Heart right ventricle (tissue), 16 donors: Measurements from ENCODE around the gene ONECUT2. TPM values are rescaled to one million over a fixed set of nuclear protein-coding genes. Genes with fewer than 3 reads are reported as not detected.

Experiments
- ATAC-seq, 8 donors: fragments of 200-7000 bp; cut with Tn5 transposase; one replicate each; pipeline ENCODE4 v1.9.1; 2020; ENCODE audit warnings: mild to moderate bottlenecking in 8 of 8, moderate library complexity in 8 of 8, moderate number of reproducible peaks in 1 of 8
- DNase-seq, 2 donors: peaks; one replicate each; pipeline ENCODE4 v3.0.0-alpha.2; 2020
- H3K27ac ChIP-seq, 10 donors: fragments of 200-600 bp; sonication (generic) in 2 of 10; one replicate each; pipeline versions ENCODE4 v1.5.0 to v1.8.0; 2020 to 2022; ENCODE audit warnings: mild to moderate bottlenecking in 3 of 10
- H3K27me3 ChIP-seq, 7 donors: fragments of 200-600 bp; one replicate each; pipeline ENCODE4 v1.8.0; 2021 to 2022; ENCODE audit warnings: mild to moderate bottlenecking in 2 of 7
- H3K36me3 ChIP-seq, 9 donors: fragments of 200-600 bp; sonication (generic) in 1 of 9; one replicate each; pipeline versions ENCODE4 v1.5.0 to v1.8.0; 2020 to 2022; ENCODE audit warnings: mild to moderate bottlenecking in 2 of 9
- H3K4me1 ChIP-seq, 9 donors: fragments of 200-600 bp; sonication (generic) in 1 of 9; one replicate each; pipeline versions ENCODE4 v1.5.0 to v1.8.0; 2020 to 2022; ENCODE audit warnings: mild to moderate bottlenecking in 4 of 9
- H3K4me3 ChIP-seq, 10 donors: fragments of 200-600 bp; sonication (generic) in 2 of 10; one replicate each; pipeline versions ENCODE4 v1.5.0 to v1.8.0; 2020 to 2022; ENCODE audit warnings: mild to moderate bottlenecking in 7 of 10, moderate library complexity in 2 of 10
- H3K9me3 ChIP-seq, 11 donors: fragments of 200-600 bp in 10 of 11; sonication (generic) in 2 of 11; one replicate each; pipeline versions ENCODE4 v1.5.0 to v1.8.0; 2013 to 2022; ENCODE audit warnings: mild to moderate bottlenecking in 2 of 11, control low read depth in 1 of 11, moderate library complexity in 1 of 11
- CTCF ChIP-seq, 9 donors: fragments of 200-600 bp; sonication (generic) in 2 of 9; IDR thresholded peaks; one replicate each; pipeline versions ENCODE4 v1.5.0 to v1.8.0; 2021 to 2022; ENCODE audit warnings: antibody characterized with exemption in 9 of 9, mild to moderate bottlenecking in 5 of 9, moderate library complexity in 1 of 9
- WGBS, 2 donors: extraction: QIAGEN DNeasy Blood & Tissue Kit; methylation state at CpG; one replicate each; pipeline ENCODE4 v1.1.7; 2013; ENCODE audit warnings: inconsistent platforms in 1 of 2; 5-methylcytosine and 5-hydroxymethylcytosine counted together
- intact Hi-C, 10 donors: fragments of 100-400 bp; cut with DNase I; formaldehyde crosslinking; loops; one replicate each; pipeline versions ENCODE4 v1.11.1 to v1.14.2; 2022
- polyA plus RNA-seq, 2 donors: library from polyadenylated mRNA; stranded (reverse); fragments of 200-250 nt; gene quantifications; one replicate each; pipeline ENCODE4 v1.2.3, GENCODE V29; 2013
- total RNA-seq, 10 donors: library from RNA; stranded (reverse); fragmentation: NEBNext Ultra II Directional in 3 of 10; extraction: Animal tissue kit (Norgen Biotek cat#: 25700) in 3 of 10; gene quantifications; one replicate each; pipeline versions ENCODE4 v1.2.1 to v1.2.4, GENCODE V29; 2021 to 2023
- donor health status: Arrhythmogenic right ventricular cardiomyopathy.
- donor health status: ischemic (EF 13 %, LVEDD 7.1; RV severe dilation, severe dysfunction).
- donor health status: healthy with polysubstance abuse.
- donor health status: DM: no; HTN: yes; CAD: no.
- donor health status: DM: no; HTN: no; CAD: no.
- donor health status: ischemic (EF 25% LVEDD 6.9; RV normal size, moderate dysfunction).
- donor health status: ischemic (EF 25% LVEDD 5.7; RV mildly dilated, moderate dysfunction).
- donor health status: healthy.
- donor health status: DM: yes; HTN: yes; CAD: no.
- donor health status: Ischemic cardiomyopathy.
- donor health status: ischemic (EF 35%, LVEDD 5.7; RV mildly dilated, moderate dysfunction).
- donor health status: nonischemic (EF 11% LVEDD 7.7; RV severe dilation, severe dysfunction).
- donor health status: DM: yes; HTN: yes; CAD: no.
- donor health status: PGD.
- donor health status: ischemic (EF 29% LVEDD 5.4; RV normal size, mild dysfunction).
- donor health status: nonischemic (EF 23%, LVEDD 6.1; RV moderate dilation, normal function).

Gene ONECUT2
- total and polyA plus RNA-seq, 12 donors, result under 0.01 to 0.53 (median 0.09) TPM; not detected in 3

GRCh38 chr18:57433934-57434535 is 1.1 kb upstream of the ONECUT2 start:
- Histone ChIP-seq H3K4me3 (peak overlapping the region in 3 of 10 donors; percentile 52 to 58 (median 57)), H3K4me1 (peaks cover 12 to 54% (median 37%) of the 10 kb centered on the region in 9 donors), H3K27ac (no peak overlapping the region), H3K27me3 (peaks cover 62 to 96% (median 94%) of the 10 kb centered on the region in 7 donors), H3K9me3 (no peaks in the 10 kb centered on the region), H3K36me3 (no peaks in the 10 kb centered on the region)
- ATAC-seq (no peak), DNase-seq (no peak)
- WGBS, 2 donors, result 0 to 2% methylated on average over 25 of the region's 25 CpGs
- intact Hi-C loops, result loop anchor here in 1 of 10 donors (10.0 kb wide), 1 partner anchor 569 kb away; no protein-coding TSS in a partner anchor
- no peak for TF ChIP-seq CTCF (IDR thresholded peaks at IDR 0.05)

GRCh38 chr18:57435846-57436190 is 644 bp downstream of the ONECUT2 start:
- no peaks in the 10 kb centered on the region for H3K36me3 ChIP-seq
- ATAC-seq (no peak), DNase-seq (no peak)
- H3K27ac ChIP-seq, result no peak overlapping the region
- no peak overlapping the region for H3K4me3 ChIP-seq
- H3K27me3 ChIP-seq, result peaks cover 62 to 96% (median 94%) of the 10 kb centered on the region in 7 donors
- no peaks in the 10 kb centered on the region for H3K9me3 ChIP-seq
- H3K4me1 ChIP-seq, result peaks cover 12 to 61% (median 54%) of the 10 kb centered on the region in 9 donors
- no peak for TF ChIP-seq CTCF (IDR thresholded peaks at IDR 0.05)
- WGBS, 2 donors, result 1 to 2% methylated on average over 36 to 44 of the region's 44 CpGs
- intact Hi-C loops, result loop anchor here in 1 of 10 donors (10.0 kb wide), 1 partner anchor 571 kb away; no protein-coding TSS in a partner anchor

- no peaks in the 10 kb centered on the region for H3K9me3 ChIP-seq
- ATAC-seq, result no peak
- peaks cover 12 to 66% (median 58%) of the 10 kb centered on the region in 9 donors for H3K4me1 ChIP-seq
- no peak for TF ChIP-seq CTCF (IDR thresholded peaks at IDR 0.05)
- intact Hi-C loops, result loop anchor here in 1 of 10 donors (10.0 kb wide), 1 partner anchor 572 kb away; no protein-coding TSS in a partner anchor
- no peaks in the 10 kb centered on the region for H3K36me3 ChIP-seq
- 3% methylated on average over 62 of the region's 62 CpGs for WGBS, 2 donors
- no peak overlapping the region for H3K4me3 ChIP-seq
- H3K27ac ChIP-seq, result no peak overlapping the region
- peaks cover 62 to 96% (median 94%) of the 10 kb centered on the region in 7 donors for H3K27me3 ChIP-seq
- DNase-seq, result no peak
Measured at GRCh38 chr18:57436191-57436964, 1.2 kb downstream of the ONECUT2 start.

GRCh38 chr18:57436965-57437333 is 1.8 kb downstream of the ONECUT2 start:
- intact Hi-C loops, result loop anchor here in 1 of 10 donors (10.0 kb wide), 1 partner anchor 572 kb away; no protein-coding TSS in a partner anchor
- no peak for DNase-seq
- H3K4me1 ChIP-seq, result peaks cover 12 to 70% (median 60%) of the 10 kb centered on the region in 9 donors

More at GRCh38 chr18:57436965-57437333, 1.8 kb downstream of the ONECUT2 start:
- H3K9me3 ChIP-seq, result no peaks in the 10 kb centered on the region
- no peaks in the 10 kb centered on the region for H3K36me3 ChIP-seq
- no peak for ATAC-seq
- 4 to 8% methylated on average over 13 of the region's 13 CpGs for WGBS, 2 donors
- peak overlapping the region in 1 of 10 donors; percentile 35 for H3K4me3 ChIP-seq
- H3K27ac ChIP-seq, result no peak overlapping the region
- no peak for TF ChIP-seq CTCF (IDR thresholded peaks at IDR 0.05)
- peaks cover 68 to 96% (median 94%) of the 10 kb centered on the region in 7 donors for H3K27me3 ChIP-seq
